NOMO-1 treated with DMSO at 0.1 percent for 48 hours (cell line): Measurements from ENCODE around the gene PI16.

Source experiments
- DNase-seq: peaks from one replicate; lab custom pipeline; 2025; ENCODE audit not compliant: unreplicated experiment; lab: John Stamatoyannopoulos, UW

Gene PI16

GRCh38 chr6:36955671-36956445, 1.3 kb downstream of the PI16 start:
- DNase-seq = no peak

GRCh38 chr6:36956446-36956820, 1.9 kb downstream of the PI16 start:
- DNase-seq = no peak

- DNase-seq = no peak
These were observed 3.3 kb downstream of the PI16 start for GRCh38 chr6:36957773-36958271.

- no peak for DNase-seq
These were observed 4.4 kb downstream of the PI16 start for GRCh38 chr6:36958775-36959554.

GRCh38 chr6:36959555-36960250, 5.2 kb downstream of the PI16 start:
- DNase-seq = no peak

GRCh38 chr6:36961441-36962435, 7.2 kb downstream of the PI16 start:
- DNase-seq = no peak

- DNase-seq = peak; percentile 99
These were observed 8.3 kb downstream of the PI16 start for GRCh38 chr6:36962874-36963273.

- DNase-seq = peak; percentile 10
These were observed 9.1 kb downstream of the PI16 start for GRCh38 chr6:36963451-36964290.

- DNase-seq = no peak
These were observed 9.8 kb downstream of the PI16 start for GRCh38 chr6:36964349-36964748.

GRCh38 chr6:36964908-36965307, 10.4 kb downstream of the PI16 start:
- no peak for DNase-seq

GRCh38 chr6:36967301-36967700, 12.8 kb downstream of the PI16 start:
- DNase-seq = no peak

- no peak for DNase-seq
These were observed 13.2 kb downstream of the PI16 start for GRCh38 chr6:36967757-36968156.

- DNase-seq = no peak
These were observed 13.9 kb downstream of the PI16 start for GRCh38 chr6:36968266-36968977.

- DNase-seq = no peak
These were observed 14.7 kb downstream of the PI16 start for GRCh38 chr6:36969240-36969691.

- no peak for DNase-seq
These were observed 15.7 kb downstream of the PI16 start for GRCh38 chr6:36969988-36970891.

GRCh38 chr6:36970892-36971842, 16.6 kb downstream of the PI16 start:
- DNase-seq = no peak
